GM18868 (cell line): ENCODE results near the gene NELFB.

ENCODE experiments used
- ATAC-seq: cut with Tn5 transposase; IDR thresholded peaks from one replicate; pipeline ENCODE4 v1.9.1; 2021; ENCODE audit warnings: mild to moderate bottlenecking, moderate library complexity; ENCODE audit not compliant: unreplicated experiment

NELFB gene

DNA sequence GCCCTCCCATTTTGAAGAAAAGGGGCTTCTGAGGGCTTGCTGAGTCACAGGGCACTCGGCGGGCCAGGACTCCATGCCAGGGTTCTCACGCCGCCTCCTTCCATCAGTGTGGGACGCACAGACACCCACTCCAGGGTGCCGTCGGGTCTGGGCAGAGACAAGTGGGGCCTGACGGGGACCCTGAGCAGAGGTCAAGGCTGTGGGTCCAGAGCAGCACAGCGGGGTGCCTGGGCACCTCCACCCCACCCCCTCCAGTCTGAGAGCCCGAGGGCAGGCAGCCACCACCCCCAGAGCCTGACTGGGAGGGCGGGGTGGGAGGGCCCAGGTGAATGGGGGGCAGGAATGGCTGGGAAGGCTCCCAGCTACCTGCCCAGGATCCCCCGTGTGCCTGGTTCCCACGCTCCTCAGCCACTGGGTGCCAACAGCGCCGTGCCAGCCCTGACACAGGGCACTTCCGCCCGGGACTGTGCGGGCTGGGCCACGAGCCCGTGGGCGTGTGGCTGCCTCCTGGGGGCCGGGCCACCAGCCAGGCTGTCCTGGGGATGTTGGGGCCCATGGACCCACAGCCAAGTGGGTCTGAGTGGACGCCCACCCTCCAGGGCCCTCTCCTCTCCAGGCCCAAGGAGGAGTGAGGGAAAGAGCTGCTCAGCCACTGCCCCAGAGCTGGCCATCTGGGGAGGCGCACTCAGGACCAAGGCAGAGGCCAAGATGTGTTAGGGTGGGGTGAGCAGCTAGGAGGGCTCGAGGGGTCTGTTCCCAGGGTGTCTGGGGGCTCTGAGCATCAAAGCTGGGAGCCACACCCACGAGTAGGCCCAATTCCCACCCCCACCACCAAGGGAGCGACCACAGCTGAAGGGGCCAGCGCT lies 57.1 kb downstream of the NELFB start:
- no peak for ATAC-seq

DNA sequence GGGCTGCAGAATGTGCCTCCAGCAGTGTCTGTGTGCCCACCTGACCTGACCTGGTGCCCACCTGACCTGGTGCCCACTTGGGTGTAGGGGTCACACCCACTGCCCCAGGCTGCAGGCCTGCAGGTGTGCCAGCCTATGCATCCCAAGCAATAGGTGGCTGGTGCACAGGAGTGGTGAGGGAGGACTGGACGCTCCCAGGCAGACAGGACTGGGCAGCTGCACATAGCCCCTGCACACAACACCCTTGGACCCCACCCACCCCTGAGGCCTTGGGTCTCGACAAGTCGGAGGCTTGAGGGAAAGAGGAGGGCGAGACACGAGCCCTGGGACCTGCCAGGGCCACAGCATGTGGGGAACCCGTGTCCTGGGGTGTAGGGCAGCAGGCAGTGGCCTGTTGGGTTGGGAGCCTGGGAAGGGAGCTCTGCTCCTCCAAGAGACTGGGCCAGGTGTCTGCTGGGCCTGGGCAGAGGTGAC lies 57.8 kb downstream of the NELFB start:
- ATAC-seq = no peak

DNA sequence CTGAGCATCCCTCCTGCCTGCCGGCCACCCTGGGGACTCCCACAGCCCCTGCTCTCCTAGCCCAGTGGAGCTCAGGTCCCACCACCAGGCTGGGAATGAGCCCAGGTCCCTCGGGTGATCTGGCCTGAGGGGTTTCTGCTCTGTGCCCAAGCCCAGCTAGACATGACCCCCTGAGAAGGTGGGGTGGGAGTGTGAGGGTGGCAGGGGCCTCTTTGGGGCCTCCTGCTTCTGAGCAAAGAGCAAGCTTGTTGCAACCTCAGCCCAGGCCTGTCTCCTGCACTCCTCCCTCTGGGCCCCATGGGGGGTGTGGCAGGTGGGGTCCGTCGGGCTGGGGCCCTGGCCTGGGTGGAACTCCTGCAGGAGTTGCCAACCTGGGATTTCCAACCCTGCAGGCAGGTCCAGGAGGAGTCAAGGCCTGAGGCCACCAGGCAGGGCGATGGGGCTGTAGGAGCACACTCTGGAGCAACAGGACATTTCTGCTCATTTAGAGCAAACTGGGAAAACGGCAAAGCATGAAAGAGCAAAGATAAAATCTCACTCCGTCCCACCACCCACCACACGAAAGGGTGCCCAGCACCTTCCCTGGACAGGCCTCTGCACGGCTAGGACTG lies 58.3 kb downstream of the NELFB start:
- ATAC-seq = no peak

DNA sequence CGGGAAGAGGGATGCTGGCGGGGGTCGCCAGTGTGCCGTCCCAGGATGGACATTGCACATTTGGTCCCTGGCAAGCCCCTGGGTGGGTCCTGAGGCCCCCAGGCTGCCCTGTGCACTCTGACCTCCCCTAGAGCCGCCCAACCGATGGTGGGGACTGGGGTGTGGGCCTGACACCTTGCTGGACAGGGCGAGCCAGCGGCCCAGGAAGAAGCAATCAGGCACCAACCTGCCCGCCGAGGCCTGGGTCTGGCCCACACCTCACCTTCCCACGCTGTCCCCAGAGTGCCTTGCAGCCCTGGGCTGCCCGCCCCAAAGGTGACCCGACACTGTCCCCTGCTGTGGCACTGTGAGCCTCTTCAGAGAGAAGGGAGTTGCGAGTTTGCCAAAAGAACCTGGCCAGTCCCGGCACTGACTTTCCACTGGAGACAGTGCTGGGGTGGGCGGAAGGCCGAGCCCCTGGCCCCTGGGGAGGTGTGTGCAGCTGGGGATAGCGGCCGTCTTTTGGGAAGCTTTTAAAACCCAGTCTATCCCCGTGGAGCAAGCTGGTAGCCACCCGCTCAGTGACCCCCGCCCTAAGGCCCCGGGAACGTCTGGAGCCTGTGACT lies 58.9 kb downstream of the NELFB start:
- no peak for ATAC-seq

DNA sequence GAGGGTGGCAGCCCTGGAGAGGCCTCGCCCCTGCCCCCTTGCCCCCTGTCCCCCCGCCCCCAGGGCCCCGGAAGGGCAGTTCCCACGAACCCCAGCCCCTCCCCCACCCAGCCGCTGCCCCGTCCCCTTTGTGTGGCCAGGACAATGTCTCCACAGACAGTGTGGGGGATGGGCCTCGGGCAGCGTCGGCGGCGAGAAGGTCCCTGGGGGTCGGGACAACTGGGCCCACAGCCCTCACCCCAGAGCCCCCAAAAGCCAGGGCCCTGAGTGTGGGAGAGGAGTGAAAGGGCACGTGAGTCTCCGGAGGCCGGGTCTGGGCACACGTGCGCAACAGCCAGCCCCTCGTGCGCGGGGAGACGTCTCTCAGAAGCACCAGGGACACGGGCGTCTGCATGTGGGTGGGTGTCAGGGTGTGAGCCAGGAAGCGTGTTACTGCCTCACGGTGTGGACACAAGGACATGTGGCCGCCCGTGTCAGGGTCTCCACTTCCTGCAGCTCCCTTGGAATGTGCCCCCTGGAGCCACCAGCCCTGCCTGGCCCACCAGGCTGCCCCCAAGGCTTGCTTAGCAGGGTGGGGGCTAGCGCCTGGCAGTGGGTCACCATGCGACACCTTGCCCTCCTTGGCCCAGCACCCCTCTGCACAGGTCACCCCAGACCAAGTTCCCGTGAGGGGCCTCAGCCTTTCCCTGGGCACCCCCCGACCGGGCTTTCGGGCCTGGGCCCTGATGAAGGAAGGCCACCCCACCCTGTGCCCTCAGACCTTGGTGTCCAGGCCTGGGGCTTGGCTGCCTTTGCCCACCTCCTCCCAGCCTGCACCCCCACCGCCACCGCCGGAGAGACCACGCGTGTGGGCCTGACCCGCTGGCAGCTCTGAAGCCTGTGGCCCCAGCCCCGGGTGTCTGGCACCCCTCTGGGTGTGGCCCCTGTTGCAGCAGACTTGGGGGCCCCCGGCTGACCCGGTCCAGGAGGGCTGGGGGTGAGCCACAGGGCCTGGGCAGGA lies 59.7 kb downstream of the NELFB start:
- no peak for ATAC-seq

DNA sequence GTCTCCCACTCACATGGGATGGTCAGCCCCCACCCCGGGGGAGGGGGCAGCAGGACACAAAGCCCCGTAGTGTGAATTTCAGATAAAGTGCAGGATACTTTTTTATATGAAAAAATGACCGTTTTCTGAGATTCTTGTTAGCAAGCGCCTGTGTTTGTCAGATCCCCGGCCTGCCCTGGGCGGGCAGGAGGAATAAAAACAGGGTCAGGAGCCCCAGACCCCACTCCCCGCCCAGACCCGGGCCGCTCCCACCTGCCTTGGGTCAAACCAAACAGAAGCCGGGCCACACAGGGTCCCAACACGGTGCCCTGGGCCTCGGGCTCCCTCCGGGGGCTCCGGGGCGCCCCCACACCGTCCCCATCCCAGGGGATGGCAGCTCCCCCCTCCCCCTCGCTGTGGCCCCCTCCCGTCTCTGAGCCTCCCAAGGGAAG lies 60.5 kb downstream of the NELFB start:
- ATAC-seq = no peak

DNA sequence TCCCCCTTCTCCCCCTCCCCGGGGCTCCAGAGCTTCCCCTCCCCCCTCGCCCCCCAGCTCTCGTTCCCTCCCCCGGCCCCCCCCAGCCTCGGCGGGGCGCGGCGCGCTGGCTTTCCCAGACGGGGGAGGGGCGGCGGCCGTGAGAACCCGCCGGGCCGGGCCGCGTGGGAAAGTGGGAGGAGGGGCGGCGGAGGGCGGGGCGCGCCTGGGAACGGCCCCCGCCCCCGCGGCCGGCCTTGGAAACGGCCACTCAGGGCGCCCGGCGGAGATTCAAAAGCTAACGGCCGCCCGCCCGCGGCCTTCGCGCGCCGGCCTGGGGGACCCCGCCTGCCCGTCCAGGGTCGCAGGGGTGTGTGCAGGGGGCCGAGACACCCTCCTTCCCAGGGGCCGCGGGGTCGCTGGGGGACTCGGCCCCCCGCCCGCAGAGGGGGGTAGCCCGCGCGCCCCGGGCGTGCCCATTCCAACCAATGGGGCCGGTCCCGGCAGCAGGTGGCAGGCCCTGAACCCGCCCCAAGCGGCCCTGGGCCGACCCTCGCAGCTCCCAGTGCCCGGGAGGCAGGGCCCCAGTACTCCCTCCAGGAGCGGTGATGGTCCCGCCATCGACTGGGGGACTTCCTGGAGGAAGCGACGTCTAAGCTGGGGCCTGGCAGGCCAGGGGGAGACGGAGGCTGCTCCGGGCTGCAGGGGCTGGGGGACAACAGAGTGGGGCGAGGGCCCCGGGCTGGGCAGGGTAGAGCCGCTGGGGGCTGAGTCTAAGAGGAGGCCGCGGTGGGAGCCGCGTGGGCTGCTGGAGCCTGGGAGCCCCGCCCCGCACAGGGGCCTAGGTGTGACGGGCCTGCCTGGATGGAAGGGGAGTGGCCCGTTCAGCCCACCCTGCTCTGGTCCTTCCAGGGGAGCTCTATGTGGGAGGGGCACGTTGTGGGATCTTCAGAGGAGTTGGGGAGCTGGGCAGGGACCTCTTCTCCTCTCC lies 61.2 kb downstream of the NELFB start:
- peak; percentile 46 for ATAC-seq

DNA sequence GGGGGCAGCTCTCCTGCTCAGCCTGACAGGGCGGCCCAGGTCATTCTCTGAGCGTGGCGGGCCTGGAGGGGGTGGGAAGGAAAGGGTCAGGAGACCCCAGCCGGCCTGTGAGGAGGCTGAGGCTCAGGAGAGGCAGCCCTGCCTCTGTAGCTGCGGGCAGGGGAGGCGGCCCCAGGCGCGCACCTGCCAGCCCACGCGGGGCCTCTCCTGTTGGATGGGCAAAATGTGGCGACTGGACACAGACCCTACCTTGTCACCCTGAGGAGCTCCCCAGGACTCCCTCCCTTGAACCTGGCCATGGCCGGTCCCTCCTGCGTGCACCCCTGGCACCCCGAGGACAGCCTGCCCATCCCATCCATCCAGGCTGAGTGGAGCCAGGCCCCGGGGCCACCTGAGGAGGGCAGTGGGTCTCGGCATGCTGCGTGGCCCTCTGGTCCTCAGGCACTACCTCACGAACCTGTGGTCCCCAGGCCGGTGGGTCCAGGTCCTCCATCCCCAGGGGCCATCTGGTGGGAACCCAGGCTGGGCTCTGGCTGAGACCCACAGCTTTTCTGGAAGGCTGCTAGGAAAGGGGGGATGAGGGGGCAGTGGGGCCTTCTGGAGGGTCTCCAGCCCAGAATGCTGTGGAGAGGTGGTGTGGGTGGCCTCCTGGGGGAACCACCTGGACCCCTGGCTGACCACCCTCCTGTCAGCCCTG lies 62.0 kb downstream of the NELFB start:
- no peak for ATAC-seq

DNA sequence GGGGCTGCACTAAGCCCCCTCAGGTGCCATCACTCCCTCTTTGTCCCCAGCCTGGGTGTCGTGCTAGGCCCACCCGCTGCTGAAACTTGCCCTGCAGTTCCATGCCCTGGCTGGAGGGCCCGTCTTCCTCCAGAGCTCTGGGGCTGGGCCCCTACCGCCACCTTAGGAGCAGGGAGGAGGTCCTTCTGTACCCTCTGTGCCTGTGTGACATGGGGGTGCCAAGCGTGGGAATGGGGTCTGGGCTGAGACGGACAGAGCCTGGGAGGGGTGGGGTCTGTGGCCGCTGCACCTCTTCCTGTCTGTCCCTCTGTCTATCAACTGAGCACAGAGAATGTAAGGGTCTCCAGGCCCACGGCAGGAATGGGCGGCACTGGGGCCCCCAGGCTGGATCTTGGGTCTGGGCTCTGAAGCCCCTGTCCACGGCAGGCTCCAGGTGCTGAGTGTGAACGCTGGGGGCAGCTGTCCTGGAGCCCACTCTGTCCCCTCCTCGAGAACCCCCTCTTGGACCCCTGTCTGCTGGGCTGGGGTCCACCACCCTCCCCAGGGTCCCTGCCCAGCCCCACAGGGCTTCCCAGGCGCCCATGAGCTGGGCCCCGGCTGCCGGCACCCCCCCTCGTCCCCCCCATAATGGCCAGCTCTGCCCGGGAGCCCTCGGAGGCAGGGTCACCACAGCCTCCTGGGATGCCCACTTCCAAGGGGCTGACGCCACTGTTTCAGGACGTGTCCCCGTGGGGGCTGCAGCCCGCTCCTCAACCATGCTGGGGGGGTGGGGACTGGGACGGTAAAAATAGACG lies 62.8 kb downstream of the NELFB start:
- no peak for ATAC-seq

DNA sequence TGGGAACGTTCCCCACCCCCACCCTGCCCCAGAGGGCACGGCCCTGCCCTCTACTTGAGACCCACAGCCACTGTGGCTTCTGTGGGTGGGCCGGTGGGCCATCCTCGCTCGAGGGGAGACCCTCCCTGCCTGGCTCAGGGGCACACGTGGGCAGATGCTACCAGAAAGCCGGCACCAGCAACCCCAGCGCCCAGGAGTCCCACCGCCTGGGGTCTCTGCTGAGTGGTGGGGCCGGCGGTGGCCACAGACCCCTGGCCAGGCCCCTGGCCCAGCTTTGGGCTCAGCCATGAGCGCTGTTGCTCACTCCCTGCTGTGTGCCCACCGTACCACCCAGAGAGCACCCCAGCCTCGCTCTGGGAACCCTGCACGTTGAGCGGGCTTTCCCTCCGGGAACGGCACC lies 63.5 kb downstream of the NELFB start:
- no peak for ATAC-seq

DNA sequence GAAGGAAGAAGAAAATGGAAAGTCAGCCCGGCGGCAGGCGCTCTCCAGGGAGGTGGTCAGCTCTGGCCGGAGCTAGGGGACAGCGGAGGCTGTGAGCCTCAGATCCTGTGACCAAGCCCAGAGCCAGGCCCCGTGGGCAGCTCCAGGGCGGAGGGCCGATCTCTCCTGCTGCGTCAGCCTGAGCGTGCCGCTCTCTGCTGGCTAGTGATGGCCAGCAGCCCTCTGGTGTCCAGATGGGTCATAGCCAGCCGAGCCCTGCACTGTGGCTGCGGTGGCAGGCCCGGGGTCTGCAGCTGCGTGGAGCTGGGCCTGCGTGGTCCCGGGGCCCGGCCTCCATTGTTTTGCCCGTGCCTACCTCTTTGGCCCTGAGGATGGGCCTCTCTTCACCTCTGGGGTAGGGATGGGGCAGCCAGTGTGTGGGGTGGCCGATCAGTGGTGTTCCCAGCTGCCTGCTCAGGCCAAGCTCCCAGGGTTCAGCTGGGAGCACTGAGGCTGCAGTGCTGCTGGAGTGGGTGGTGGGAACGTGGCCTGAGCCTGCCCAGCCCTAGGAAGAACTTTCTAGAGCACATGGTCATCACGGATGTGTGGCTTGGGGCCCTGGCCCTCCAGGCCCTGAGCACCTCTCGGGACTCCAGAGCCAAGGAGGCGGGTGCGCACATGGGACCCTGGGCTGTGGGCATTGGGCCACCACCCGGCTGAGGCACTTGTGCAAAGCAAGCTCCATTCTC lies 64.0 kb downstream of the NELFB start:
- ATAC-seq = no peak

DNA sequence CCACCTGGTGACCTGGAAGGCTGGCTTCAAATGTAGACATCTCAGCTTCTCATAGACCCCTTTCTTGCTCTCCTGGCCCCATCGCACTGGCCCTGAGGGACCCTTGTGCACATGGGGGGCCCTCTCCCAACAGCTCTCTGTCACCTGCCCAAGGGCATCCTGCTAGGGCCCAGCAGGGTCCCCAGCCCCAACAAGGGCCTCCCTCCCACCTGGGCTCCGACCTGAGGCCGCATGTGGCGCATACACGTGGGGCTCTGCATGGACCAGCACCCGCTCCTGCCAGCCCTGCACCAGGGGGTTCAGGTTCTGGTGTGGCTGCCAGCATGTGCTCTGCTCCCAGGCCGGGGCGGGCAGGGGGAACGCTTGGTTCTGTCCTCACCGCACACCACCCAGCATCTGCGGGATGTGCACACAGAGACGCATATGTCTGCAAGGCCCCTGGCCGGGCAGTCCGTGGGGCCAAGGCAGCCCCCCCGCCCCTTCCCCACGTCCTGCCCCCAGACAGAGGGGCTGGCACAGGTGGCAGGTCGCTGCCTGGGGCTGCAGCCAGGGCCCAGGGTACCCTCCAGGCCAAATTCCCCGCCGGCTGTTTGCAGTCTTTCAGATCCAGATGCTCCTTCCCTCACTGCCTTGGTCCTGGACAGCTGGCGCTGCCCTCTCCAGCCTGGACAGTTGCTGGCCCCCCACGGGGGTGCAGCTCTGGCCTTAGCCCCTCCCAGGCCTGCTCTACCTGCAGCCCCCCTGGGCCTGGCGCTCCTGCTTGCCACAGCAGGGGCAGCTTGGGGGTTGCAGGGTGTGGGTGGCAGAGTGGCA lies 64.8 kb downstream of the NELFB start:
- no peak for ATAC-seq

DNA sequence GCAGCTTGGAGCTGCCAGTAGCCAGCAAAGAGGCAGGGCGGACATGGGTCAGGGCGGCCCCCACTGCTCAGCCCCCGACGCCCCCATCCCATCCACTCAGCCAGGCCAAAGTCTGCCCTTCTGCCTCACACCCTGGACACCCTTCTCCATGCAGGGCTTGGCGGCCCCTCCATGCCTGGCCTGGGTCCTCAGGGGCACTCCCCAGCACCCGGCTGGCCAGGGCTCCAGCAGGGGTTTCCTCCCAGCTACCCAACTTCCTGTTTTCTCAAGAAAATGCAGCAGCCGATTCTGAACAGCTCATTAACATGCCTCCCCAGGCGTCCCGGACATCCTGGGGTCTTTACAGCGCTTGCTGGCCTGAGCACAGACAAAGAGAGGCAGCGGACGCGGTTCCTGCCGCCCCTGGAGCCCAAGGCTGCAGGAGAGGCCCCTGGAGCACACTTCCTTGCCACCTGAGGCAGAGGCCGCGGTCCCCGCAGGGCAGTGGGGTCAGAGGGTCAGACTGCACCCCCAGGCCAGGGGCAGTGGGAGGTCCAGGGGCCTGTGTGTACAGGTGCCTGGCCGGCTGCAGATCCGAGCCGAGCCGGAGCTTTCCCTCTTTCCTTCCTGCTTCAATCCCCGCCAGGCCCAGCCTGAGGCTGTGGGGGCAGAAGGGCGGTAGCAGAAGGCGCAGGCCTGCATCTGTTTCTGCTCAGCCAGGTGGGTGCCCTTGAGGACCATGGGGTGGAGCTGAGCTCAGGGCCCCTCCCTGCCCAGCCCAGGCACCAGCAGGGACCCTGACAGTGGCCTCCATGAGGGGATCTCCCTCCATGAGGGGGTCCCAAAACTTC lies 65.6 kb downstream of the NELFB start:
- no peak for ATAC-seq

DNA sequence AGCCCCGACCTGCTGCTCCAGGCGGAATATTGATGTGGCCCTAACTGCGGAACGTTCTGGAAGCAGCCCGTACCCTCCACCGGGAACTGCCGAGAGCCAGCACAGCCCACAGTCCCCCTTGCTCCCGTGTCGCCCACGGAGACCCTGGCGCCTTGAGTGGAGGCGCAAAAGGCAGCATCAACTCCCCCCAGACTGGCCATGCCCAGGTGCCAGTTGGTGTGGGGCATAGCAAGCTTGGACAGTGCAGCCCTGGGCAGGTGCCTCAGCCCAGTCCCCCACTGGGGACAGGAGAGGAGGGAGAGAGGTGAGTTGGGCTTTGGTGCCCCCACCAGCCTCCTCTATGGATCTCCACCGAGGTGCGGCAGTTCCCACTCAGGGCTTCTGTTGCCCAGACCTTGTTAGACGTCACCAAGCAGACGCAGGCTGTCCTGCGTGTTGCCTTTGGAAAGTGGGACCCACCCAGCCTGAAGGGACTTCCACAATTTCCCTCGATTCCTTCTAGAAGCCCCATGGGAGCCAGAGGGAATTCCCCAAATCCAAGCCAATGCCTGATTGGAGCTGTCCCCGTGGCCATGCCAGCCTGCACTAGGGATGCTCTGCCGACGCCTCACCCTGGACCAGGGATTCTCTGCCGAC lies 66.7 kb downstream of the NELFB start:
- ATAC-seq = no peak
